Hepatocyte (in vitro differentiated cells): ENCODE measurements around the gene CEACAM19.

ENCODE experiments used
- CTCF ChIP-seq: fragments of 200-600 bp; sonication (generic); IDR thresholded peaks from 2 replicates; pipeline ENCODE4 v1.5.1; 2016; ENCODE audit warnings: antibody characterized with exemption, mild to moderate bottlenecking; ENCODE audit not compliant: poor library complexity
- EZH2 ChIP-seq: fragments of 200-600 bp; sonication (generic); IDR thresholded peaks from 2 replicates; pipeline ENCODE4 v1.6.1; 2016; ENCODE audit warnings: antibody characterized with exemption, mild to moderate bottlenecking, borderline replicate concordance

DNA sequence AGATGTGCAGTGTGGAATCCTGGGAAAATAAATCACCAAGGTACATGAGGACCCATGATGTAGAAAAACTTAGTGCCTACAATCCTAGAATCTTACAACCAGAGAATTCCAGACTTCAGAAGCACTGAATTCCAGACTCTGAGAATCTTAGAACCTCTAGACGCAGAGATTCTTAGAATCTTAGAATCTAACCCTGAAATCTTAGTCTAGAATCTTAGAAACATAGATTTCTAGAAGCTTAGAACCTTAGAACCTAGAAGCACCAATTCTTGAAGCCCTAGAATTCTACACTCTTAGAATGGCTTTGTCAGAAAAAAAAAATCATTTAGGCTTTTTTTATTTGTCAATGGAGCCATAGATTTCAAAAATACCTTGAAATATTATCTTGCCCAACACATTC, 33.7 kb downstream of the CEACAM19 start:
- no peak for TF ChIP-seq CTCF
- no peak for TF ChIP-seq EZH2
